DMS114 treated with DMSO at 0.1 percent for 48 hours (cell line): ENCODE data around the gene TALDO1.

Source experiments
- DNase-seq: peaks from one replicate; lab custom pipeline; 2025; ENCODE audit not compliant: unreplicated experiment; lab: John Stamatoyannopoulos, UW

Gene TALDO1

GRCh38 chr11:747158-748006, at the start of gene TALDO1:
TSS of gene TALDO1 (plus strand) at chr11:747464. CDS start at chr11:747482, 18 bp downstream.
- peak; percentile 63 for DNase-seq

DNA sequence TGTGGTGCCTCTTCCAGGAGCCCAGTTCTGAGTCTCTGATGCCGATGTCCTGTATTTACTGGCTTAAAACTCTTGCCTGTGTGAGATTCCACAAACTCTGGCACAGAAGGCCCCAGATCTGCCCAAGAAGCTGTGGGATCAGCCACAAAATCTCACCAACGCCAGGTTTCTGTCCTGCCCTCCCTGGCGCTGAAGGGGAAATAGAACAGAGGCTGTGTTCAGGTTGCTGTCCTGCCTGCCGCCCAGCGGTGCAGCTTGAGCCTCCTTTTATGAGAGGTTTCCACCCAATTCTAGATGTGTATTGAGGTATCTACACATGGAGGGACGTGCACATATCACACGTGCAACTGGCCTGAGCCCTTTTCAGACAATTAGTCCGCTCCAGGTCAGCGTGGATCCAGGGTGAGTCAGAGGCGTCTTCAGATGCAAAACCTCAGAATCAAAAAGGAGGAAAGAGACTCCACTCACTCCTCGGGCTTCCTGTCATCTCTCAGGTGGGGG, 49.4 kb upstream of the TALDO1 start:
- DNase-seq: no peak

- no peak for DNase-seq
These were observed 48.7 kb upstream of the TALDO1 start for GRCh38 chr11:698493-699115.

DNA sequence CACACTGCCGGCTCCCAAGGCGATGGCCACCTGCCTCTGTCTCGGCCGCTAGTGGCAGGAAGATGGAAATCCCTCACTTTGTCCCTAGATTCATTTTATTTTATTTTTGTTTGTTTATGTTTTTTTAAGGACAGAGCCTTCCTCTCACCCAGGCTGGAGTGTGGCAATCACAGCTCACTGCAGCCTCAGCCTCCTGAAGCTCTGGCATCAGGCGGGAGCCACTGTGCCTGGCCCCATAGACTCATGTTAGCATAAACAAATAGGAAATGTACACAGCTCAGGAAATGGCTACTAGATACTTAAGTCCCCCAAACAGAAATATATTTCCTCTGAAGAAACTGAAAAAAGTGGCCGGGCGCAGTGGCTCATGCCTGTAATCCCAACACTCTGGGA, 48.2 kb upstream of the TALDO1 start:
- no peak for DNase-seq

DNA sequence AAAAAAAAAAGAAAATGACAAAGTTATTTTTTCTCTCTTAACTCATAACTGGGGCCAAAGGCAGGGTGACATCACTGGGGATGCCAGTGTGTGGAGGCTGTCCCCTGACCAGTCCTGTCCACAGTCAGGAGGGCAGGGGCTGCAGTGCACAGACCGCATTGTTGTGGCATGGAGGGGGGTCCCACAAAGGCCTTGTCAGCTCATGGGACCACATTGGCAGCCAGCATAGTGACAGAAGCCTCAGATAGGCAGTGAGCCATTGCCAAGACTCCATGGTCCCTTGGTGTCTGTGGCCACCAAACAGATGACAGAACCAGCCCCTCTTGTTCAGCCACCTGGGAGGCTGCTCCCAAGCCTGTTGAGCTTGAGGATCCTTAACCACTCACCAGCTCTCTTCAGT, 47.5 kb upstream of the TALDO1 start:
- no peak for DNase-seq

DNA sequence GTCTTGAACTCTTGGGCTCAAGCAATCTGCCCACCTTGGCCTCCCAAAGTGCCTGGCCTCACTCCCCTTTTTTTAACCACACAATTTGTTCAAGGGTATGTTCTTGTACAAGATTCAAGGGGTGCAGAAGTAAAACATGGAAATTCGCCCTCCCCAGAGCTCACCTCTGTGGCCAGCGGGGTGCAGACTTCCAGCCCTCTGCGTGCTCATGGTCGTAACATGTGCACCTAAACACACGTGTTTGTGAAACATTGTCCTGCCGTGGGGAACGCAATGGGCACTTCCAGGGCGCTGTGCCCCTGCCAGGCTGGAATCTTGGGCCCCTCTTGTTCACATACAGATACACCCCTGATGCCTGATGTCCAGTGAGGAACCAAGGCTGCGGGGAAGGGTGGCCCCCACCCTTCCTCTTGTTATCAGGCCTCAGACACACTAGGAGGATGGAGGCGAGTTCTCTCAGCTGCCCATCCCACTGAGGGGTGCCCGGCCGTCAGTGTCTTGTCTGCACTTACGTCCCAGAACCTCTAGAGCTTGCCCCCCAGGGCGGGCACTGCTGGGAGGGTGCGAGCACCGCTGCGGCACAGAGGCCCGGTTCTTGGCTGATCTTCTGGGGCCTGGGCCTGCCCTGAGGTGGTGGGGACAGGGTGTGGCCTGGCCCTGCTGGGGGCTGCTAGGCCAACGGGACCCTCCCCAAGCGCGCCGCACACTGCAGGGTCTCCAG, 45.4 kb upstream of the TALDO1 start:
- no peak for DNase-seq

DNA sequence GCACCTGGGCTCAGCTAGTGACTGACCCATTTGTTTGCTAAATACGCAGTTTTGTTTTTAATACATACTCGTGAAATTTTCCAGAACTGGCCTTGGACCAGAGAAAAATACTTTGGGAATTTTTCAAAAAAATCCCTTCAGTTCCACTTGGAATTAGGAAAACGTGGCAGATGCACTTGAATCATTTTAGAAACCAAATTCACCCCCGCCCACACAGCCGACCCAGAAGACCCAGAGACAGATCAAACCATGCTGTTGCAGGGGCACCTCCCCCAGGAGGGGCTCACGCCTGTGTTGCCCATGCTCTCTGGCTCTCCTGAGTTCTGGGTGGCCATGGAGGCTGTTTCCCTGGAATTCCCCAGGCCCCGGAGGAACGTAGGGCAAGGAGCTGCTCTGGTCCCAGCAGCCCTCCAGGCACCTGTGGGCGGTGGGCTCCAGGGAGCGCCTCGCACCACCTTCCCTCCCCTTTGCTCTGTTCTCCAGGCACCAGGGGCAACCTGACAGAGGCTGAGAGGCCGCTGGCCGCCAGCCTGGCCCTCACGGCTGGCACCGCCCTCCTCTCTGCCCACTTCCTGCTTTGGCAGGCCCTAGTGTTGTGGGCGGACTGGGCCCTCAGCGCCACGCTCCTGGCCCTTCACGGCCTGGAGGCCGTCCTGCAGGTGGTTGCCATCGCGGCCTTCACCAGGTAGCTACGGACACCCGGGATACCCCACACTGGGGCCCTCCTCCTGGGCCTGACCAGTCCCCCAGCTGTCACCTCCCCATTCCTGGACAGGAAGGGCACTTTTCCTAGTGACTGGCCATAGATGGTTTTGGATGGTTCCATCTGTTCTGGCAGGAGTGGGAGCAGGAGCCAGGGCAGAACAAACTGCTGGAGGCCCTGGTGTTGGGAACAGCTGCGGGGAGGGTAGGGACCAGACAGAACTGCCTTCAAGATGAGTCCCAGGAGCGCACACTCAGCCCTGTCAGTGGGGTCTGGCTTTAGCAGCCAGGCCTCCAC, 44.5 kb upstream of the TALDO1 start:
- DNase-seq: no peak

GRCh38 chr11:703506-703905, 43.8 kb upstream of the TALDO1 start:
- DNase-seq: no peak

DNA sequence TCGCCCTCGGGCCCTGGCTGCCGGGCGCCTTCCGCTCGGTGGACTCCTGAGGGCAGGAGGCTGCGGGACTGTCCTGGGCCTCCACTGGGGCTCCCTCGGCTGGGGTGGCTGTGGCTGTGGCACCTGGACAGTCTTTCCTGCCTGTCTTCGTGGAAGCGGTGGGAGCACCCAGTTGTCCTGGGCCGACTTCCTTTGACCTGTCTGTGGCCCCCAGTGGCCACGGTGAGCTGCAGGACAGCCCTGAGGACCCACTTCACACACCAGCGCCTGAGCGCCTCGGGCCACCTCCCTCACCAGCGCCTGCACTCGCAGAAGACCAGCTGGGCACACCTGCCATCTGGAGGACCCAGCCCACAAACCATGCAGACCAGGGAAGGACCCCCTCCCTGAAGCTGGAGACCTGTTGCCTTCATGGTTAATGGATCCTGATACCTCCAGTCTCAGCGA, 43.0 kb upstream of the TALDO1 start:
- DNase-seq: no peak

DNA sequence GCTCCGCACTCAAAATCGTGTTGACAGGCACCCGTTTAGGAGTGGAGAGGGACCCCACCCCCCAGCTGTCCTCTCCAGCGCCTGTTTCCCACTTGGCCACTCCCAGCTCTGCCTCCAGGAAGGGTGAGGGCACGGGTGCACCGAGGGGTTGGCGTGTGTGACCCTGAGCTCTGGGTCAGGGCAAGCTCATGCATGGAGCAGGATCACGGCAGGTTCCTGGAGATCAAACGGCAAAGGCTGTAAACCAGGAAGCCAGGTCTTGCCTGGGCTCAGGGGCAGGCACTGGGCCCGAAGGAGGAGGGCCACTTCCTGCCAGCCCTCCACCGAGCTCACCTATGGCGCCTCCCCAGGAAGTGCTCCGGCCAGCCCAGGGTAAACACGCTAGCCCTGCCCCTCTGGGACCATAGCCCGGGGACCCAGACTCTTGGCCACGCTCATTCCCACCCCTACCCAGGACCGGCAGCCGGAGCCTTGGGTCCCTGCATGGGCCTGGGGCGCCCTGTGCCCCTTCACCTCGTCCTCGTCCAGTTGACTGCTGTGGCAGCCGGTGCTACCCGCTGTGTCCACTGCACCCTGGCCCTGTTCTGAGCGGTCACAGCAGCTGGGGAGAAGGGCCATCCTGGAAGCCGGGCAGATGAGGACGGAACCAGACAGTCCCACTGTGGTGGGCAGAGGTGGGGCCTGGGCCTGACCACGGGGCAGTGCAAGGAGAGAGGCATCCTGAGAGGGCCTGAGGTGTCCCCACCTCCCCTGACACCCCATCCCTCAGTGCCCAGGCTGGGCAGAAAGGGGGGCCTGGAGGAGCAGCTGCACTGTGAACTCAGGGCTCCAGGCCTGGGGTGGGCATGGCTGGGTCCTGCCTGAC, 42.3 kb upstream of the TALDO1 start:
- DNase-seq: no peak

DNA sequence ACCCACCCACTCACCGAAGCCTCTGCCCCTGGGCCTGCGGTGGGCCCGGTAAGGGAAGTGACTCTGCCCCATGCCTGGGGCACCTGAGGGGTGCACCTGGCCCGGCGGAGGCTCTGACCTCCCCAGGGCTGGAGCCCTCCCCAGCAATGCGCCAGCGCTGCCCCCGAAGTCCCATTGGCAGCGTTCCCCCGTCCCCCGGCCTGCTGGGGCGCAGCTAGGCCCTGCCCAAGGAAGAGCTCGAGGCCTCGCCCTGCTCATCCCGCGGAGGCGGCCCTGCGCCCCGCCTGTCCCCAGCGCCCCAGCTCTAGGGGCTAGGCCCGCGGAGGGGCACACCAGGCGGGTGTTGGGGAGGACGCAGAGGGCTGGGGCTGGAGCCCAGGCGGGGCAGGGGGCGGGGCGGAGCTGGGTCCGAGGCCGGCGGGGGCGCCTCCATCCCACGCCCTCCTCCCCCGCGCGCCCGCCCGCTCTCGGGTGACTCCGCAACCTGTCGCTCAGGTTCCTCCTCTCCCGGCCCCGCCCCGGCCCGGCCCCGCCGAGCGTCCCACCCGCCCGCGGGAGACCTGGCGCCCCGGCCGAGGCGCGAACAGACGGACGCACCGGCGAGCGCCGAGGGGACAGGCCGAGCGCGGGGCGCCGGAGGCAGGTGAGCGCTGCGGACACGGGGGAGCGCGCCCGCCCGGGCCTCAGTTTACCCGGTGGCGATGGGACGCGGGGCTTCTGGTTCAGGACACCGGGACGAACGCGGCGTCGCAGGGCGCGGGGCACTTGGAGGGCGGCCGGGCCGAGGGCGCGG, 41.4 kb upstream of the TALDO1 start, which contains the start of gene EPS8L2:
Gene EPS8L2, plus strand, starts transcription at position 586 of the 793 bp plus-strand sequence. CDS start 3,177 bp downstream, outside the sequence.
- no peak for DNase-seq

GRCh38 chr11:706439-706956, 40.8 kb upstream of the TALDO1 start:
- no peak for DNase-seq

DNA sequence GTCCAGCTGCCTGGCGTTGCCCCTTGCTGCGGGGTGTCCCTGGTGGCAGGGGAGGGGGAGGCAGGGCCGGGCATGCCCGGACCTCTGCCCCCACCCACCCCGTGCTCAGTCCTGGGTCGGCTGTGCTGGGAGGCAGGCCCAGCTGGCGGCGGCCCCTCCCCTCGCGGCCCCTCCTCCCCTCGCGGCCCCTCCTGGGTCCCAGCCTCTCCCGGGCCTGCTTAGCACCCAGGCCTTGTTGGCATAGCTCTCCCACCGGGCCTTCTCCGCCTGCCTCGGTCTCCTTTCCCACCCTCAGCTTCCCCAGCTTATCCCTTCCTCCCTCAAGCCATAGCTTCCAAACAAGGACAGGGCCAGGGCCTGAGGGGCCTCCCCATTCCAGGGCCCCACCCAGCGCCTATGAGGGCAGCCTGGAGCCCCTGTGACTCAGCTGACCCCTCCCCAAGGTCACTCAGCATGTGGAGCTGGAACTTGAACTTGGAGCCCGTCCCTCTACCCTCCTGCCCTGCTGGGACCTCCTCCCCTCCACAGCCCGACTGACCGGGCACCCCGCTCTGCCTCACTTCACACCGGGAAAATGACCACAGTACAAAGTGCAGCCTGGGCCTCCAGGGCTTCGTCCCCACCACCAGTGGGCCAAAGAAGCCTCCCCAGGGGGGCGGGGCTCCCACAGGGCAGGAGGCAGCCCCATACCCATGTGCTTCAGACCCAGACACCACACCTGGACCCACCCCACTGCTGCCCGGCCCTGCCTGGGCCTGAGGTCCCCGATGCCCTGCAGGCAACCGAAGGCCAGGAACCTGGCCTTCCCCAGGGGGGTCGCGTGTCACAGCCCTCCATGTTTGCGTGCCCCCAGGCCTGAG, 40.1 kb upstream of the TALDO1 start:
- DNase-seq: no peak

DNA sequence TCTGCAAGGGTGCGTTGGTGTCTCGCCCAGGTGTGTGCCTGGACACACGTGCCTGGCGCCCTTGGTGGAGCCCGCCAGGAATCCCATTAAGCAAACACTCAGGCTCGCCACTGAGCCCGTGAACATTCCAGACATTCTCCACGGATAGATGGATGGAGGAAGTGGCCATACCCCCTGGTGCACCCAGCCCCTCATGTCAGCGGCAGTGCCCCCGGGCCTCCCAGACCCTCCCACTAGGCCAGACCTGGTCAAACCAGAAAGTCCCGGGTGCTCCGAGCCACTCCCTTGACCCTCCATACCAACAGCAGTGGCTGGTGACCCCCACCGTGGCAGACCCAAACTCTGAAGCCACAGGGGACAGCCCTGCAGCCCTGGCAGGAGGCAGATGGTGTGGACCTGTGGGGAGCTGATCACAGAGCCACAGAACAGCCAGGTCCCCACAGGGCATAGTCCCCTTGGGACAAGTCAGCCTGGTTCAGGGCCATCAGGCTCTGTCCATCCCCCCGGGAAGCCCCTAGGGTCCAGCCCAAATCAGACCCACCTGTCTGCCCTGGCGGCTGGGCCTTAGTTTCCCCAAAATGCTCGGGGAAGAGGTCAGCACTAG, 39.3 kb upstream of the TALDO1 start:
- DNase-seq: no peak

- DNase-seq: no peak
These were observed 38.8 kb upstream of the TALDO1 start for GRCh38 chr11:708511-708910.

DNA sequence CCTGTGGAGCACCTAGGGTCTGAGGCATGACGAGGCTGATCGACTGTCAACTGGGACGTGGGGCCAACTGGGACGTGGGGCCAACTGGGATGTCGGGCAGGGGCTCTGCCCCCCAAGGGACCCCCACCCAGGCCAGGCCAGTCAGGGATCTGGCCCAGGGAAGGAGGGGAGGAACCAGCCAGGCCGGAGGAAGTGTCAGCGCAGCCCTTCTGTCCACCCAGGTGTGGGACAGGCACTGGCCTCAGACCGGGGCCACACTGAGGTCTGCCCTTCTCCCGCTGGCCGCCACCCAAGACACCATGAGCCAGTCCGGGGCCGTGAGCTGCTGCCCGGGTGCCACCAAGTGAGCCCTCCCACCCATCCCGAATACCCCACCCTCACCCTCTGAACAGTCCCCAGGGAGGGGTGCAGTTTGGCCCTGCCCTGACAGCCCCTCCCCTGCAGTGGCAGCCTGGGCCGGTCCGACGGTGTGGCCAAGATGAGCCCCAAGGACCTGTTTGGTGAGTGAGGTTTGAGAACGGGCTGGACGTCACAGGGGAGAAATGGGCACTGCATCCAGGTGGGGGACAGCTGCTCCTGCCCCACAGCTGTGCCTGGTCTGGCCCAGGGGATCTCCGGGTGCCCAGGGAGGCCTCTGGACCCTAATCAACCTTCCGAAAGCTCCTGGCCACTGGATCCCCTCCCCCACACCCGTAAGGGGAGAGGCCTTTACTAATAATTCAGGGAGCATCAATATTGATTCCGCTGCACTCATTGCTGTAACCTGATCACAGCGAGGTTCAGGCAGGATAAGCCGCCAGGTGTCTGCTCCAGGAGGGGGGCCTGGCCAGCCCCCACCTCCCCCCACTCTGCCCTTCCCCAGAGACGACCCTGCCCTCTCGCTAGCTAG, 37.9 kb upstream of the TALDO1 start:
- no peak for DNase-seq
